ENCODE measurements around the gene MPL.
"Not testable (repeated sequence)": the region's sequence is repeated elsewhere in the genome, so short reads cannot be mapped to it uniquely, and the experiment has no call there.

The MPL gene

GRCh38 chr1:43379476-43379875 lies 41.9 kb downstream of the MPL start:
- DNase-seq (ENCODE audit: low spot score) = no peak

- DNase-seq (ENCODE audit: low spot score) = no peak
Observed at GRCh38 chr1:43381612-43382011, 44.0 kb downstream of the MPL start.

- DNase-seq (ENCODE audit: low spot score) = no peak
Observed at GRCh38 chr1:43382027-43382779, 44.6 kb downstream of the MPL start.

DNA sequence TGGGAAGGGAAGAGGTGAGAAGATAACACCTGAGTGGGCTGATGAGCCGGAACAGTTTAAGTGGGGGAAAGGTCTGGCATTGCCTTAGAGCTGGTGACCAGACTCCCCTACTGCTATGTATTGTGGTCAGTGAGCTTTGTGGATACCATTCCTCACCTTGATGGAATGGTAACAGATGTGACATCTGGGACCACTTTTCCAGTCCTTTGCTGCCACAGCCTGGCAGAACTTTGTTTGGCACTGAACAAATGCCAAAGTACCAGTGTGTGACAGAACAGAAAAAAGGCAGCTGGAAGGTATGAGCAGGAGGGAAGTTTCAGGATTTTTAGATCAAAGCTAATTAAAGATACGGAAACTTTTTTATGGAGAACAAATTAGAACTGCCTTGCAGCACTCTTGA lies 45.8 kb downstream of the MPL start:
- DNase-seq (ENCODE audit: low spot score) = no peak

DNA sequence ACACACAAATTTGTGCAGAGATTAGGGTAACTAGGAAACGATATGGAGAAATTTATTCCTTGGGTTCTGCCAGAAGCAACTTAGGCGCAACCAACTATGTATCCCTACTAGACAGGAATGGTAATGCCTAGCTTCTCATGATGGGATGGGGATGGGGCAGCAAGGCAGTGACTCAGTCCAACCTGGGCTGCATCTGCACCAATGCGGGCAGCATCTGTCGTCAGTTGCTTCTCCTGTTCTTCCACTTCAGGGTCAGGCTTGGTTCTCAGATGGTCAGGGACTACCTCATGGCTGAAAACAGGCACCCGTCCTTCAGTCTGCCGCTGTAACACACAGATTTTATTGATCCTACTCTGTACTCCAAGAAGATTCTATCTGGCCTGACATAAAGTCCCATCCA lies 49.1 kb downstream of the MPL start:
- DNase-seq (ENCODE audit: low spot score) = no peak

DNA sequence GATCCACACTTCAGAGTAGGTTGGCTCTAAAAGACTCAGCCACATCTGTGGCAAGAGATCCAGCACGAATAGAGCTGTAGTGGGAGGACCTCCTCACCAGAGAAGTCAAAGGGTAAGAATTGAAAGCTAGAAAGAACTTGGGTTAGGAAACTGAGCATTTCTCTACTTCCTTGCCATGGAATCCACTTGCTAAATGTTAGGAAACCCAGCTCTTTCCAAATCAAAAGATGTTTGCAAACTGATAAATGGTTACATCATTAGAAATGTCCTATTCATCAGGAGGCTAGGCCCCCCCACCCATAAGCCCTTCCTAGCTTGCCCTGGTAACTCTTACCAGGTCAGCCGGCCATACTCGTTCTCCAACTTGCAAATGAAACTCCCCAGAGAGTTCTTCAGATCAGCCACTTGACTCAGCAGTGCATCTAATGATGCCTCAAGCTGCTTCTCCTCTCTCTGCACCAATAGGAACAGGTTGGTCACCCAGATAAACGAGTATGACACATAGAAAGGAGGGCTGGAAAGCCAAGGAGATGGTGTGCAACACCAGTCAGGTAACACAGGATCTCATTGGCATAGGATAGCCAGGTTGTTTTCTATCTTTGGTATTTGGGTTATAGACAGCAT lies 50.5 kb downstream of the MPL start:
- DNase-seq (ENCODE audit: low spot score) = no peak

DNA sequence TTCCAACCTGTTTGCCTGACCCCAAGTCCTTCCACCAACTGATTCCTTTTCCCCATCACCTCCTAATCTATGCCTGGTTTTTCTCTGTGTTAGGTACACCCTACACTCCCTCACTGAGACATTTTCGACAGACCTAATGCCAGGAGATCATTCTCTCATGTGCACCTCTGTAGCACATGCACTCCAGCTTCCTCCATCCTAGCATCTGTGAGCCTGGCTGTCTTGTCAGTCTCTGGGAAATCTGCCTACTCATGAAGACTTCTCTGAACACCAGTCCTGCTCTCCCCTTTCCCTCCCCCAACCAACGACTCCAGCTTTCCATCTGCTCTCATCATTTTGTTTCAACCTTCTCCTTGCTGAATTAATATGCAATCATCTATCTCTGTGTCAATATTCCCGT lies 51.0 kb downstream of the MPL start:
- DNase-seq (ENCODE audit: low spot score) = no peak

DNA sequence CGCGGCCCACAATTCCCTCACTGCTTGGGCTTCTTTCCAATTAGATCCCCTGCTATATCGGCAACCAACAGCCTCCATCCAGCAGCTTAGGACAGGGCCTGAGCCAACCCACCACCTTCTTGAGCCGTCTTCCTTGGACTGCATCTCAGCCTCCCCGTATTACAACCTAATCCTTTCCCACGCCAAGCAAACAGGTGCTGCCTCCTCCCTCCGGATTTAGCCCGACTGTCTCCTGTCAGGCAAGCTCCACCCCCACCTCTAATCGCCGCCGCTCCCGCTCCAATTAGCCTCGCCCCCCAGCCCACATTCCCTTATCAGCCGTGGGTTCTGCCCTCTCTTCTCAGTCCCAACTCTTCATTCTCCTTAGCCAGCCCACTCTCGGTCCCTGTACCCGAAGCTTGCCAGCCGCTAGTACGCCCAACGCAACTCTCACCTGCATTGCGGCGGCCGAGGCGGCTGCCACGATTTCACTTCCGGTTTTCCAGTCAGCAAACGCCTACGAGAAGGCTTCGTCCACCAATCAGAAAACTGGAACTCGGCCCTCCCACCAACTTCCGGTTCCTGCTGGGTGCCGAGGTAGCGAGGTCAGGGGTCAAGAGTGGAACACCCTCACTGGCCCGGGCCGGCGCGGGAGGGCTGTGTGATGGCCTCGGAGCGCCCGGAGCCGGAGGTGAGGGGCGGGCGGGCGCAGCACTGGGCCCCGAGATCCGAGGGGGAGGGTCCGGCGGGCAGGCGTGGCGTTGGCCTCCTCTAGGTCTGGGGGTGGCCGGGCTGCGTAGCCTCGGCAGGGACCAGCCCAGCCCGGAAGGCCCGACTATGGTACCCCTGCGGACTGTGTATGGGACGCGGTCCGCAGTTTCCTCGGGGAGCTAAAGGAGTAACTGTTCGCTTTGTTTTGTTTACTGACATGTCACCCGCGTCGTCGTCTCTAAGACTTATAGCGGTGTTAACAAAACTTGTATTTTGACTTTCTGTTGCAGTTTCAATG lies 52.0 kb downstream of the MPL start, which contains the start of the genes MED8 and SZT2:
TSS of gene MED8 (minus strand) at position 475 of the 988 bp plus-strand sequence. CDS start at position 439, 36 bp downstream.
TSS of gene SZT2 (plus strand) at position 574 of the 988 bp plus-strand sequence. CDS start at position 644, 70 bp downstream.
- DNase-seq (ENCODE audit: low spot score) = peak; percentile 94

GRCh38 chr1:43392702-43393101 lies 55.1 kb downstream of the MPL start:
- no peak for DNase-seq (ENCODE audit: low spot score)

GRCh38 chr1:43395523-43395922 lies 57.9 kb downstream of the MPL start:
- DNase-seq (ENCODE audit: low spot score) = no peak

DNA sequence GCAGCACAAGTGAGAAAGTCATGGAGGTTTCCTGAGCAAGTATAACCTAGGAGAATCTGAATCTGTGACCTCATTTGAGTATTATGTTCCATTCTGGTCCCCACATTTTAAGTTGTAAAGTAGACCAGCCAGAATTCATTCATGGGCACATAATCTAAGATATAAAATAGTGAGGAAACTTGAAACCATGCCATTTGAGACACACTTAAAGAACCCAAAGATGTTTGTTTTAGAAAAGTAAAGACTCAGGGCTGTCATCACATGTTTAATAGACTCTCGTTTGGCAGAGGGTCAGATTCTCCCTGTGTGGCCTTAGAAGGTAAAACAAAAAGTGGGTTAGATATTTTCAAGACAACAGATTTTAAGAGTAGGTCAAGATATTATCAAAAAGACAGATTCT lies 58.4 kb downstream of the MPL start:
- no peak for DNase-seq (ENCODE audit: low spot score)

GRCh38 chr1:43398227-43398626 lies 60.6 kb downstream of the MPL start:
- DNase-seq (ENCODE audit: low spot score) = no peak

DNA sequence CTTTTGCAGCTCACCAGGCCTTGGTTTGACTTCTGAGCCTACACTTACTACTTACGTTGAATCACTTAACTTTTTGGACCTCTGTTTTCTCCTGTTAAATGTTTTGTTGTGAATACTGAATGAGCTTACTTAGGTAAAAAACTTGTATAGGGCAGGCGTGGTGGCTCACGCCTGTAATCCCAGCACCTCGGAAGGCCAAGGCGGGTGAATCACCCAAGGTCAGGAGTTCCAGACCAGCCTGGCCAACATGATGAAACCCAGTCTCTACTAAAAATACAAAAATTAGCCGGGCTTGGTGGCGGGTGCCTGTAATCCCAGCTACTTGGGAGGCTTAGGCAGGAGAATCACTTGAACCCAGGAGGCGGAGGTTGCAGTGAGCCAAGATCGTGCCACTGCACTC lies 62.8 kb downstream of the MPL start:
- DNase-seq (ENCODE audit: low spot score) = not testable (repeated sequence)

DNA sequence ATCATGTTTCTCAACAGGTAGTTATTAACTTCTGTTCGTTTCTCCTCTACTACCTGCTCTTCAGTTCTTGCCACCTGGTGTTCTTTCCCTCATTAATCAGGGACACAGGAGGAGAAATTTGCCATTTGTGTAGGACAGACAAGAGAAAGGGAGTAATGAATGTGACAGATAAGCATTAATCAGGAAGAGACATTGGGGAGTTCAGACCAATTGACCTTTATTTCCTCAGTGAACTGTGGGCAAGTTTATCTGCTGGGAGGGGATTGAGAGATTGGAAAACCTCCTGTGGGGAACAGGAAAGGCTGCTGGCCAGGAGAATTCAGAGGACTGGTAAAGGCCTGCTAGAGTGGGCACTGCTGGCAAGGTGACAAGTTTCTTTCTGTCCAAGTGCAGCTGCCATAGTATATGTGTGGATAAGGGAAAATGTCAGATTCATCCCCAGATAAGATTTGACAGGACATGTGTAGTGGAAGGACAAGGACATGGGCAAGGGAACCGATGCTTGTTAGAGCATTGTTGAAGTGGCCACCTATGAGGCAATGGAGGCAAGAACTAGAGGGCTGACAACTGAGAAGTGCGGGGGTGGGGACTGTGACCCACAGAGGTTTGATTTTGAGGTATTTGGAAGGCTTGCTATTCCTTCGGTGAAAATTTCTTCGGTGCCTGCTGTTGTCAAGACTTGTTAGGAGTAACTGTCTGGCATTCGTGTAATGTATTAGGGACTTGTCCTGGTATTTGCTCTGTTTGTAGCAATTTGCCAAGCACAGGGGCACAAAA lies 64.7 kb downstream of the MPL start:
- DNase-seq (ENCODE audit: low spot score) = no peak

All from CD4-positive, alpha-beta T cell treated with Interleukin-15 for 4 hours (primary cell).